ENCODE data around the gene IARS2. TPM values are rescaled to one million over a fixed set of nuclear protein-coding genes. Genes with fewer than 3 reads are reported as not detected.

IARS2 gene
- total RNA-seq, 1 donor from 2014 or later: 99.6 TPM

DNA sequence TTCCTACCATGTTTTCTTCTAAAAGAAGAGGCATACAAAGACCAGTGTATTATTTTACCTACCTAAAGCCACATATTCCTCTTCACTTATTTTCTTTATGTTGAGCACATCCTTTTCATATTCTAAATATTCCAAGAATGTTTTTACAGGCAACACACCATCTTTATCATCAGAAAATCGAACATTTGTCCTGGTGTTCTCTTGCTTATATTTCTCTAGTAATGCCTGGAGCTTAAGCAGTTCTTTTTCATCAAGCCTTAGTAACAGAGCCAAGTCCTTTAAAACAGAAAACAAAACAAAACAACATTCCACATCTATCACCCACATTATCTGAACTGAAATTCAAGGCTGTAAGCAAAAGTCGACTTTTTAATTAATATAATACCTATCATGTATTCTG lies 88.7 kb downstream of the IARS2 start:
- TF ChIP-seq, protein P1, sequence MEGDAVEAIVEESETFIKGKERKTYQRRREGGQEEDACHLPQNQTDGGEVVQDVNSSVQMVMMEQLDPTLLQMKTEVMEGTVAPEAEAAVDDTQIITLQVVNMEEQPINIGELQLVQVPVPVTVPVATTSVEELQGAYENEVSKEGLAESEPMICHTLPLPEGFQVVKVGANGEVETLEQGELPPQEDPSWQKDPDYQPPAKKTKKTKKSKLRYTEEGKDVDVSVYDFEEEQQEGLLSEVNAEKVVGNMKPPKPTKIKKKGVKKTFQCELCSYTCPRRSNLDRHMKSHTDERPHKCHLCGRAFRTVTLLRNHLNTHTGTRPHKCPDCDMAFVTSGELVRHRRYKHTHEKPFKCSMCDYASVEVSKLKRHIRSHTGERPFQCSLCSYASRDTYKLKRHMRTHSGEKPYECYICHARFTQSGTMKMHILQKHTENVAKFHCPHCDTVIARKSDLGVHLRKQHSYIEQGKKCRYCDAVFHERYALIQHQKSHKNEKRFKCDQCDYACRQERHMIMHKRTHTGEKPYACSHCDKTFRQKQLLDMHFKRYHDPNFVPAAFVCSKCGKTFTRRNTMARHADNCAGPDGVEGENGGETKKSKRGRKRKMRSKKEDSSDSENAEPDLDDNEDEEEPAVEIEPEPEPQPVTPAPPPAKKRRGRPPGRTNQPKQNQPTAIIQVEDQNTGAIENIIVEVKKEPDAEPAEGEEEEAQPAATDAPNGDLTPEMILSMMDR (conservative IDR thresholded peaks at IDR 0.05; ENCODE audit: low read depth, low read length): no peak
- no peak overlapping the region for H3K4me3 ChIP-seq (ENCODE audit: low read depth, low read length)
- DNase-seq (ENCODE audit: low read depth): no peak

DNA sequence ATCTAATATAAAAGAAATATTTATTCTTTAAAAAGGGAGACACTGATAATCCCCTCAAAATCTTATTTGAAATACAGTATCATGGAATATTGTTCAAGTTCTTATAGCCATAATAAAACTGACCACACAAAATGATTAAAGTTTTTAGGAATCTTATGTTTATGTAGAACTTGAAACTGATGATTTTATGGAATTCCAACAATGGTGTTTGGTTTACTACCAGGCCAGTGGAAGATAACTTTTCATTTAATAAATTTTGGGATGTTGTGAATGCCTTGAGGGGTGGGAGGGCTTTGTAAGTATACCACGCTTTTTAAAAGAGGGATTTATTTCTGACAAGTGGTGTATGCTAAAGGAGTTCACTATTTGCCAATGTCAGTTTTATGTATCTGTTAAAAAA lies 90.6 kb downstream of the IARS2 start:
- H3K4me3 ChIP-seq (ENCODE audit: low read depth, low read length): no peak overlapping the region
- TF ChIP-seq, protein P1 (conservative IDR thresholded peaks at IDR 0.05; ENCODE audit: low read depth, low read length): no peak
- DNase-seq (ENCODE audit: low read depth): no peak

DNA sequence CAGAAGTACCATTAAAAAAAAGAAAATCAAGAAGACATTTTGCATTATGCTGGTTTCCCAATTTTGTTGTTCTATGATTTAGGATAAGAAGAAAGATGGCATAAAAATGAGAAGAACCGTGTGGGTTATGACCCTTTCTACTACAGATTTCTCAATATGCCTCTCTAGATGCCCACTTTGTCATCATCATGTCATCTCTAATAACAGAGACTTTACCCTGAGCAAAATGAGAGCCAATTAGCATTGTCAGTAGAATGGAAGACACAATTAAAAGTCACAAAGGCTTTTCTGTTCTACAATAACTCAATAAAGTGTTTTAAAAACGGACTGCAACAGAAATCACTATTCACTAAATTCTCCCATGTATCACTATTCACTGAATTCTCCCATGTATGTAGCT lies 92.8 kb downstream of the IARS2 start:
- TF ChIP-seq, protein P1 (conservative IDR thresholded peaks at IDR 0.05; ENCODE audit: low read depth, low read length): no peak
- DNase-seq (ENCODE audit: low read depth): no peak
- H3K4me3 ChIP-seq (ENCODE audit: low read depth, low read length): no peak overlapping the region

DNA sequence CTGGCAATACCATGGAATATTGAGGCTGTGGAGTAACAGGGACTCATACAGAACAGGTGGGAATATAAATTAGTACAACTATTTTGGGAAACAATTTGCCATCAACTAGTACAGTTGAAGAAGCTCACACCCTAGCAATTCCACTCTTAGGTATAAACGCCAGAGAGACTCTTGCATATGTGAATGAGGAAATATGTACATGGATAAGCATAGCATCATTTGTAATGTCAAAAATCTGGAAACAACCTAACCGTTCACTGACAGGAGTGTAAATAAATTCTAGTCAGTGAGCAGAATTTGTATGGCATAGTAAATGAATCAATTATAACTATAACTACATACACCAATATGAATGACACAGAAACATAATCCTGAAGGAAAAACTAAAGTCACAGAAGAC lies 94.6 kb downstream of the IARS2 start:
- TF ChIP-seq, protein P1 (conservative IDR thresholded peaks at IDR 0.05; ENCODE audit: low read depth, low read length): no peak

DNA sequence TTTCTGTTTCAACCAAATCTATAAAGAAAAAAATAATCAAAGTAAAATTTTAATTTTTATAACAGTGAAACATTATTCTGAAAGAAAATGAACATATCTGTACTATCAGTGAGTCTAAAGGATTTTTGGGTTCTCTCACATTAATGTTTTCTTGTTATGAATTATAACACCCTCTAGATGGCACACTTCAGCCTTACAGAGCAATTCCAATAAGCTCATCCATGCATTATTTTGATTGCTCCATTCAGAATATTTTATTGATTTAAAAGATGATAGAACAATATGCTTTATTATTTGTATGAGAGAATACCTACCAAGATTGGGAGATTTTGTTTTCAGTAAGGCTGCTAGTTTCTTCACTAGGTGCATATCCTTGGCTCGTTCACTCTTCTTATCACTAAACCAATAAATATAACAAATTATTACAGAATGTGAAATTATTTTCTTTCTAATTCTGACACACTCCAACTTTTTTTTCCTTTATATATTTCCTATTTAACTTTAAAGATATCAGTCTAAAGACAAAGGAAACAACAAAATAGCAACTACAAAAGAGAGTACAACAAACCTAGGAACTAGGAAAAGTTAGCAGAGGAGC lies 95.9 kb downstream of the IARS2 start:
- no peak for DNase-seq (ENCODE audit: low read depth)
- H3K4me3 ChIP-seq (ENCODE audit: low read depth, low read length): no peak overlapping the region
- TF ChIP-seq, protein P1 (conservative IDR thresholded peaks at IDR 0.05; ENCODE audit: low read depth, low read length): peak; percentile 60

More for the DNA sequence above, 94.6 kb downstream of the IARS2 start:
- no peak for DNase-seq (ENCODE audit: low read depth)
- H3K4me3 ChIP-seq (ENCODE audit: low read depth, low read length): no peak overlapping the region

DNA sequence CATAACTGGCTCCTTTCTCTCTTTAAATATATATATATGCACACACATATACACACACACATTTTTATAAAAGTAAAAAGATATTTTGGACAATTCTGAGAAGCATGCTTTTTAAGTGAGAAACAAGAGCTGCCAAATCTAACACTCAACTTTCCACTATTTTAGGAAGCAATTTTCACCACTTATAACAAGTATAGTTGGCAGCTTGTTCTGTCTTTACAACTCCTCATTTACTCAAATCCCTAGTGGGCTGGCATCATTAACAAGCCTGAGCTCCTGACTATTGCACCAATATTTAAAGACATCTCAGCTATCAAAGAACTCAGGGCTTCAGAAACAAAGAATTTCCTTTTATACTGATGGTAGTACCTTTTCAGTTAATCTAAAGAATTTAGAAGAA lies 101.8 kb downstream of the IARS2 start:
- no peak for DNase-seq (ENCODE audit: low read depth)
- TF ChIP-seq, protein P1 (conservative IDR thresholded peaks at IDR 0.05; ENCODE audit: low read depth, low read length): no peak
- no peak overlapping the region for H3K4me3 ChIP-seq (ENCODE audit: low read depth, low read length)

Other genes with a start within 250 kb of the IARS2 start
- 0.12 TPM in 1 of 2 replicates, not detected in the other for gene SLC30A10, start 165.6 kb upstream of the IARS2 start, total RNA-seq
- 63.8 and 80.3 TPM in 2 replicates for gene EPRS1, start 47.6 kb upstream of the IARS2 start, total RNA-seq
- 32.4 and 35.0 TPM in 2 replicates for gene BPNT1, start 4.3 kb upstream of the IARS2 start, total RNA-seq
- 15.3 and 21.6 TPM in 2 replicates for gene RAB3GAP2, start 178.3 kb downstream of the IARS2 start, total RNA-seq

All from epithelial cell of proximal tubule (primary cell).